Stimulated activated CD4-positive, alpha-beta T cell treated with anti-CD3 and anti-CD28 coated beads, Interleukin-12 subunit alpha, Interleukin-12 subunit beta, amount 100 ng/mL, for 48 hours (primary cell): ENCODE measurements around the gene MEPCE.
"Not testable (repeated sequence)": the region's sequence is repeated elsewhere in the genome, so short reads cannot be mapped to it uniquely, and the experiment has no call there.

Source experiments
- DNase-seq, 3 donors: peaks; one replicate each; pipeline ENCODE4 v3.0.0-alpha.2; 2020; ENCODE audit warnings: low read depth in 2 of 3, low spot score in 1 of 3

MEPCE gene

DNA sequence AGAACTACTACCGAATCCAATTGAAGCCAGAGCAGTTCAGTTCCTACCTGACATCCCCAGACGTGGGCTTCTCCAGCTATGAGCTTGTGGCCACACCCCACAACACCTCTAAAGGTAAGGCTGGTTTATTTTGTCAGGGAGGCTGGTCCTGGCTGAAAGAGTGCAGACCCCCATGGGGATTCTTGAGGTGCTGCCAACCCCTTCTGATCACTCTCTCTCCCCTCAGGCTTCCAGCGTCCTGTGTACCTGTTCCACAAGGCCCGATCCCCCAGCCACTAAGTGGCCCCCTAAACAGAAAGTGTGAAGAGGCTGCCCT, 3.6 kb downstream of the MEPCE start:
- DNase-seq, result no peak

GRCh38 chr7:100433592-100434296, 4.1 kb downstream of the MEPCE start:
- no peak for DNase-seq

GRCh38 chr7:100434297-100435144, 4.9 kb downstream of the MEPCE start:
- DNase-seq, result no peak

DNA sequence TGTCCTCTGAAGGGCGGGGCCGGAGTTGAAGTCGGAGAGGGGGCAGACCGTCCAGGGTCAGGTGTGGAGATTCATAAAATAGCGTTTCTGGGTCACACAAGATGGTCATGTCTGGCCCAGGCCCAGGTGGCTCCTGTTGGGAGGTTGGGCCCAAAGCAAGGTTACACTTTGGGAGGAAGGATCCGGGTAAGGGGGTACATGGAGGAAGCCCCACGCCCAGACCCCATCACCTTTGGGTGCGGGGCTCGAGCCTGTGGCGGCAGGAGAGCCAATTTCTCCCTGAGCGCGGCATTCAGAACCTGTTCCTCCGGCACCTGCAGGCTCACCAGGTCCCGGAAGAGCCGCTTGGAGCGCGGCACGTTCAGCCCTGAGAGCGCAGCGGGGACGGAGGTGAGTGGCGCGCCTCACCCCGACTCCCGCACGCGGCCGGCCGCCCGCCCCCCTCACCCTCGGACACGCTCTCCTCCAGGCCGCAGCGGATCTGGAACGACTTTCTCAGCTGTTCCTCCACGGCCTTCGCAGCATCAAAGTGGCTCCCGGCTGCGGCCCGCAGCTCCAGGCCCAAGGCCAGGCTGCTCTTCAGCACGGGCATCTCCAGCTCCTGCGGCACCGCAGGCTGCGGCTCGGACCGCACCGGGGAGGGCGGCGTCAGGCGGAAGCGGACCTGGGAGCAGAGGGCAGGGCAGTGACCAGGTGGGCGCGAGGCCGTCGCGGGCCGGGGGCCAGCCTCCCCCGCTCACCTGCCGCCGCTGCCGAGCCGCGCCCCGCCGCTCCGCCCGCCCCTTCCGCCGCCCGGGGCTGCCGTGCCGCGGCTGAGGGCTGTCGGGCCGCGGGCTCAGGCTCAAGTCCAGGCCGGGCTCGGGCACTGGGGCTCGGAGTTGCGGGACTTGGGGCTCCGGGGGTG, 6.0 kb downstream of the MEPCE start:
- peak in 1 of 3 donors; percentile 26 for DNase-seq

GRCh38 chr7:100437150-100438100, 7.8 kb downstream of the MEPCE start:
- DNase-seq, result no peak

DNA sequence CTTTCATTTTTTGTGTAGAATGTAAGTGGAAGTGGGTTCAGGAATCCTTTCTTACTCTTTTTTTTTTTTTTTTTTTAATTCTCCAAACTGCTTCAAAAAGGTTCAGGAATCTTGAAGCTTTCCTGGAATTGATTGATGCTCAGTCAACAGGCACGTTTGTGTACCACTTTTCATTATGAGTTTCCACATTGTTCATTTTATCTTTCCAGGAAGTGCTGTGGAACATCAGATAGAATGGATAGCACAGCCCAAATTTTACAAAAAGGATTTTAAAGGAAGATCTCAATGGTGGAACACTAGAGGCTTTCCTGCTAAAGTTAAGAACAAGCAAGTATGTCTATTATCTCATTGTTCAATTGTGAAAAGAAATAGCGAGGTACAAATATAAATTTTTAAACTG, 8.5 kb downstream of the MEPCE start:
- DNase-seq, result no peak

GRCh38 chr7:100438731-100439130, 9.1 kb downstream of the MEPCE start:
- DNase-seq, result not testable (repeated sequence)

DNA sequence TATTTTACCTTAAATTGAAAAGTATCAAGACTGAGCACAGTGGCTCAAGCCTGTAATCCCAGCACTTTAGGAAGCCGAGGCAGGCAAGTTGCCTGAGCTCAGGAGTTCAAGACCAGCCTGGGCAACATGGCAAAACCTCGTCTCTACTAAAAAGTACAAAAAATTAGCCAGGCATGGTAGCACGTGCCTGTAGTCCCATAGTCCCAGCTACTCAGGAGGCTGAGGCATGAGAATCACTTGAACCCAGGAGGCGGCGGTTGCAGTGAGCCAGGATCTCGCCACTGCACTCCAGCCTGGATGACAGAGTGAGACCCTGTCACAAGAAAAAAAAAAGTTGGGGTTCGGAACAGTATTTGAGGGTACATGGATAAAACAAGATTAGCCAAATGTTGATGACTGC, 9.6 kb downstream of the MEPCE start:
- DNase-seq, result not testable (repeated sequence)

GRCh38 chr7:100441641-100442535, 12.3 kb downstream of the MEPCE start:
- no peak for DNase-seq

DNA sequence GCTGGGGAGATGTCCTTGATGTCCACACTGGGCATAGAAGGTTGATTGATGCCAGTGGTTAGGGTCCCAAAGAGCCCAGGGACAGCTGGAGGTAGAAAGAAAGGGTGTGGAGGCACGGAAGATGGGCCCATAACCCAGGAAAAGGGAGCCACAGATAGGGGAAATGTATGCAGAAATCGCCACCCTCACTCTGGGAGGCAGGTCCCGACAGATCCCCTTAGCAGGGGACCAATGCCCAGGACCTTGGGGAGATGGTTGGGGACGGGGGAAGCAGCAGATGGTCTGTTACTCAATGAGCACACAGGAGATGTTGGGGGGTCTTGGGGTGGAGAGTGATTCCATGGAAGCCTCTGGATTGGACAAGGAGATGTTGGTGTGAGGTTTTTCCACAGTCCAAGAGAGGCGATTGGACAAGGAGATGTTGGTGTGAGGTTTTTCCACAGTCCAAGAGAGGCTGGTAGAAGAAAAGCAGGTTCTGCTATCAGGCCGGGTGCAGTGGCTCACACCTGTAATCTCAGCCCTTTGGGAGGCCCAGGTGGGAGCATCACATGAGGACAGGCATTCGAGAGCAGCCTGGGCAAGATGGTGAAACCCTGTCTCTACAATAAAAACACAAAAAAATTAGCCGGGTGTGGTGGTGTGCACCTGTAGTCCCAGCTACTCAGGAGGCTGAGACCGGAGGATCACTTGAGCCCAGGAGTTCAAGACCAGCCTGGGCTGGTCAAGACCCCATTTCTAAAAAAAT, 13.6 kb downstream of the MEPCE start:
- DNase-seq, result no peak

DNA sequence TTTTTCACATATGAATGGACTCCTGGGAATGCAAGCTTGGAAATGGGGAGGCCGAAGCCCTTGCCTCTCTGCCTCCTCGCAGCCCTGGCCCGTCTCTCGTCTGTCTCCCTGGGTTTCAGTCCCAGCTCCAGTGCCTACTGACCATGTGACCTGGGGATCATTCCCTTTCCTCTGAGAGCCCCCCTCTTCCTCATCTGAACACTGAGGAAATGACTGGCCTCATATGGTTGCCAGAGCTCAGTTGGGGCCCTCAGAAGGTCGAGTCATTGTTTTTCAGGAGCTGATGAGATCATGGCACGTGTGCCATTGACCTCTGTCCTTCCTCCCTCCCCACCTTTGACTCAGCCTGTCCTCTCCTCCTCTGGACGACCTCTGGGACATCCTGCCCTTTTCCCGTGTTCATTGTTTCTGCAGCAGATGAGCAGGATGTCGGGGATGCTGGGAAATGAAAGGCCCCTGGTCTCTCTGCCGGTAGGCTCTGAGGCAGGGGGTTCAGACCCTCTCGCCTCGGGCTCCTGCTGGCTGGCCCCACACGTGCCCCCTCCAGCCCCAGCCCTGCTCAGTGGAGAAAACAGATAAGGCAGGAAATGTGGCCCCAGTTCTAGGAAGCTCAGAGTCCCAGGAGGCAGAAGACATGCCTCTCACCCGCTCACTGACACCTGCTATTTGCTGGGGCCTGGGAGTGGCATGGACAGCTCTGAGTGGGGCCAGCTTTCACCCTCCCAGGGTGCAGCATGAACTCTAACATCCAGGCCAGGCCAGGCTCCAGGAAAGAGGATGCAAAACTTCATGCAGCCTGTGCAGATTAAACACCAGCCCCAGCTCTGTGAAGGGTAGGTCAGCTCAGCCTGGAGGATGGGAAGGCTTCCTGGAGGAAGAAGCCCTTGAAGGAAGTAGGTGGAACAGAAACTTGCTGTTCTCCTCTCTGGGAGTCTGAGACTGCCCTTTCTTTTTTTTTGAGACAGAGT, 15.0 kb downstream of the MEPCE start:
- no peak for DNase-seq

DNA sequence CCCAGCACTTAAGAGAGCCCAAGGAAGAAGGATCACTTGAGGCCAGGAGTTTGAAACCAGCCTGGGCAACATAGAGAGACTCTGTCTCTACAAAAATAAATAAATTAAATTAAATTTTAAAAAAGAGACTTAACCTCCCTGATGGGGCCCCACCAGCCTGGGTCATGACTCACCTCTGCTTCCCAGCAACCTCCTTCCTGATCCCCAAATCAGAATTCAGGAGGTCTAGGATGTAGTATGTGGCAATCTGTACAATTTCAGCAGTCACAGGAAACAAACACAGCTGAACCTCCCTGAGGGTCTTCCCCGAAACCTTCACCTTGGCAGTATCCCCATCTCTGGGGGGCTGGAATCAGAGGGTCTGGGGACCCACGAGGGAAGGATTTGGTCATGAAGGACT, 16.4 kb downstream of the MEPCE start:
- no peak for DNase-seq

- DNase-seq, result not testable (repeated sequence)
Measured at GRCh38 chr7:100447363-100447762, 17.7 kb downstream of the MEPCE start.

GRCh38 chr7:100449190-100449795, 19.7 kb downstream of the MEPCE start:
- DNase-seq, result no peak

DNA sequence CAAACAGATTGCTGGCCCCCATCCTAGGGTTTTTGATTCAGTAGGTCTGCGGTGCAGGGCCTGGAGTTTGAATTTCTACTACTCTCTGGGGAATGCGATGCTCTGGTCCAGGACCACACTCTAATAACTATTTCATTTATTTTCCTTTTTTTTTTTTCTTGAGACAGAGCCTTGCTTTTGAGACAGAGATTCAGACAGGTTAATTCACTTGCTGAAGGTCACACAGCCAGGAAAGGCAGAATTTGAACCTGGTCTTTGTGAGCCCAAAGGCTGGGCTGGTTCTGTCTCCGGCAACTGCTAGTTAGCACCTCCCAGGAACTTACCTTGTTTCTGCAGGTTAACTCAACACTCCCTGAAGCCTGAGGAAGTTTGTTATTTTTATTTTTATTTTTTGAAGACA, 22.9 kb downstream of the MEPCE start:
- no peak for DNase-seq

GRCh38 chr7:100453854-100454253, 24.2 kb downstream of the MEPCE start:
- not testable (repeated sequence) for DNase-seq

DNA sequence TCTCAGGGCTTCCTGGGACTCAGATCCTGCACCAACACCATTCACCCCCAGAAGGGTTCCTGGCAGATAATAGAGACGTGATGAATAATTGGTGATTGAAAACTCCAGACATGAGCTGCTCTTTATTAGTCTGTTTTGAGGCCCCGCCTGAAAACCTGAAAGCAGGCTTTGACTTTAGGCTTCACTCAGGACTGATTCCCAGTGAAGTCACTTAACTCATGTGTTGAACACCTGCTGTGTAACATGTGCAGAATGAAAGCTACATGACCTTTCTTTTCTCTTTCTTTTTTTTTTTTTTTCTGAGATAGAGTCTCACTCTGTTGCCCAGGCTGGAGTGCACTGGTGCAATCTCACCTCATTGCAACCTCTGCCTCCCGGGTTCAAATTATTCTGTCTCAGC, 25.6 kb downstream of the MEPCE start:
- no peak for DNase-seq
